Activated T-helper 17 cell treated with anti-CD3 and anti-CD28 coated beads, Interleukin-2, amount 50 U/mL, for 72 hours (primary cell): ENCODE data around the gene SYNGR3. TPM values are rescaled to one million over a fixed set of nuclear protein-coding genes. Genes with fewer than 3 reads are reported as not detected.

Experiments
- ATAC-seq: fragments of 150-1000 bp; cut with Tn5 transposase; replicated peaks from 2 replicates; pipeline ENCODE4 v1.10.0; 2021; ENCODE audit warnings: mild to moderate bottlenecking, moderate library complexity
- H3K27ac Mint-ChIP-seq: one replicate; pipeline ENCODE4 v1.8.0; 2022; ENCODE audit warnings: mixed read lengths
- H3K27me3 Mint-ChIP-seq: one replicate; pipeline ENCODE4 v1.8.0; 2022; ENCODE audit warnings: mixed read lengths
- H3K36me3 Mint-ChIP-seq: one replicate; pipeline ENCODE4 v1.8.0; 2022; ENCODE audit warnings: low read depth, mild to moderate bottlenecking, mixed read lengths
- H3K4me1 Mint-ChIP-seq: one replicate; pipeline ENCODE4 v1.8.0; 2022; ENCODE audit warnings: mixed read lengths
- H3K4me3 Mint-ChIP-seq: one replicate; pipeline ENCODE4 v1.8.0; 2022; ENCODE audit warnings: mild to moderate bottlenecking, mixed read lengths
- H3K9me3 Mint-ChIP-seq: one replicate; pipeline ENCODE4 v1.8.0; 2022; ENCODE audit warnings: mixed read lengths
- total RNA-seq, 2 donors: library from RNA; stranded (reverse); gene quantifications; one replicate each; pipeline ENCODE4 v1.2.3, GENCODE V29; 2022

SYNGR3 gene
- total RNA-seq = 1 to 10 TPM; 5.9 to 7.9 TPM

DNA sequence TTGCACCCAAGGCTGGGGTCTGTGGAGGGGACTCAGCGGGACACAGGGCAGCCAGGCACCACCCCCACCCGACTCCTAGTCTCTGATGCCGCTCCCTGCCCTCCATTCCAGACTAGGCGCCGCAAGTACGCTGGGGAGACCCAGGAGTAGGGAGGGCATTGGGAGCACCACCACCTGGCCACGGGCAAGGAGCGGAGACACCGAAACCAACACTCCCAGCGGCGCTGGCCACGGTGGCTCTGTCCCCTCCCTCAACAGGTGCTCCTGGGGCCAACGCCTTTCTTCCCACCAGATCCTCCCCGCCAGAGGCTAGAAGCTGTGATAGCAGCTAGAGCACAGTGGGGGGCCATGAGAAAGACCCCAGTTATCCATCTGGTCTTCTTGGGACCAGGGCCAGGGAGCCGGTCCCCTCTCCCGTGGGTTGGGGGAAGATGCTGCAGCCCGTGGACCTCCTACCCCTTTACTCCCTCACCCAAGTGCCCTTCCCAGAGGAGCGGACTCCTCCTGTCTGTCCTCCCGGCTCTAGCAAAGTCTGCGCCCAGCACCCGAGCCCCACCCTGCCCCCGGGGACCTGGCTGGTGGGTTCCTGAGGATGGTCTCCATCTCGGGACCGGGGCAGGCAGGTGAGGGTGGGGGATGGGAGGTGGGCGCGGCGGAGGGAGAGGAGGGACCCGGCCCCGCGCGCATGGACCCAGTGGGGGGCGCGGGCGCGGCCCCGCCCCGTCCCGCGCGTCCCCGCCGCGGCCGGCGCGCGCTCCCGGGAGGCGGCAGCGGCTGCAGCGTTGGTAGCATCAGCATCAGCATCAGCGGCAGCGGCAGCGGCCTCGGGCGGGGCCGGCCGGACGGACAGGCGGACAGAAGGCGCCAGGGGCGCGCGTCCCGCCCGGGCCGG is at the start of gene SYNGR3:
SYNGR3 (plus strand) TSS at position 762 of the 892 bp plus-strand sequence. CDS start 133 bp downstream, outside the sequence.
- H3K27me3 Mint-ChIP-seq = peaks cover 7% of the 10 kb centered on the region
- no peaks in the 10 kb centered on the region for H3K4me1 Mint-ChIP-seq
- H3K4me3 Mint-ChIP-seq = peak within 1 kb of the TSS; percentile 76
- no peak within 1 kb of the TSS for H3K27ac Mint-ChIP-seq
- H3K36me3 Mint-ChIP-seq = no peaks in the 10 kb centered on the region
- H3K9me3 Mint-ChIP-seq = no peaks in the 10 kb centered on the region
- no peak for ATAC-seq

- H3K4me3 Mint-ChIP-seq = no peak overlapping the region
- no peaks in the 10 kb centered on the region for H3K27me3 Mint-ChIP-seq
- H3K27ac Mint-ChIP-seq = no peak overlapping the region
These were observed 49.3 kb upstream of the SYNGR3 start for GRCh38 chr16:1940273-1941161.

DNA sequence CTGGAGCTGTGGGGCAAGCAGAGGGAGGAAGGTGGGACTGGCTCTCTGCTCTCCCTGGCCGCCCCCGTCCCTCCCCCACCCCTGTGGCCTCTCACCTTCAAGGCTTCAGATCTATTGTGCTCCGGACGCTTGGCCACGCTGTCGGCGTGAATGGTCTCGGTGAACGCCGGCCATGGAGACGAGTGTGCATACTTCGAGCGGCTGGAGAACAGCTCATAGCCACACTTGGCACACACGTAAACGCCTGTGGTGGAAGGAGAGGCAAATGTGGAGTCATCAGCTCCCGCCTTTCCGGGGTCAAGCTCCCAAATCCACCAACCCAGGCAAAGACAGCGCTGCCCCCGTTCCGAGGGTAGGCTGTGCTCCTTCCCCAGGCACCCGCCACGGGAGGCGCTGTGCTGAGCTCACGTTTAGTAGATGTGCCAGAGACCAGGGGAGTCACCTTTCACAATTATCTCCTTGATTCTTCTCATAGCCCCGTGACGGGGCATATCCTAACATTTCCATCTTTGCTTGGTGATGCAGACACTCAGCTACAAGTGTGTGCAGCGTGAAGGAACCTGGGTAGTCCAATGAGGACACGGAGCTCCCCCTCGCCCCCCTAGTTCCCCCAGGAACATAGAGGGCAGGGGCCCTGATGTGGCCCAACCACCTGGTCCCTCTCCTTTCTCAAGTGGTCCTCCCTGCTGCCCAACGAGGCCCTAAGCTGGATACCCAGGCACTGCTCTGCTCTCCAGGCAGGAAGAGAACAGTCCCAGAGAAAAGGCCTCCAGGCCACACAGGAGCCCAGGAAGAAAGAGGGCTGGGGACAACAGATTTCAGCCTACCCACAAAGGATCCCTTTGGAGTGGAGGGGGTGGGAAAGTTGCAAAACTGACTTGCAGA is 48.4 kb upstream of the SYNGR3 start:
- Mint-ChIP-seq H3K9me3 (no peaks in the 10 kb centered on the region), H3K27ac (peak overlapping the region; percentile 70)
- ATAC-seq = no peak

More at GRCh38 chr16:1940273-1941161, 49.3 kb upstream of the SYNGR3 start:
- H3K4me1 Mint-ChIP-seq = peaks cover 12% of the 10 kb centered on the region
- no peak for ATAC-seq
- H3K36me3 Mint-ChIP-seq = peaks cover 37% of the 10 kb centered on the region
- no peaks in the 10 kb centered on the region for H3K9me3 Mint-ChIP-seq

DNA sequence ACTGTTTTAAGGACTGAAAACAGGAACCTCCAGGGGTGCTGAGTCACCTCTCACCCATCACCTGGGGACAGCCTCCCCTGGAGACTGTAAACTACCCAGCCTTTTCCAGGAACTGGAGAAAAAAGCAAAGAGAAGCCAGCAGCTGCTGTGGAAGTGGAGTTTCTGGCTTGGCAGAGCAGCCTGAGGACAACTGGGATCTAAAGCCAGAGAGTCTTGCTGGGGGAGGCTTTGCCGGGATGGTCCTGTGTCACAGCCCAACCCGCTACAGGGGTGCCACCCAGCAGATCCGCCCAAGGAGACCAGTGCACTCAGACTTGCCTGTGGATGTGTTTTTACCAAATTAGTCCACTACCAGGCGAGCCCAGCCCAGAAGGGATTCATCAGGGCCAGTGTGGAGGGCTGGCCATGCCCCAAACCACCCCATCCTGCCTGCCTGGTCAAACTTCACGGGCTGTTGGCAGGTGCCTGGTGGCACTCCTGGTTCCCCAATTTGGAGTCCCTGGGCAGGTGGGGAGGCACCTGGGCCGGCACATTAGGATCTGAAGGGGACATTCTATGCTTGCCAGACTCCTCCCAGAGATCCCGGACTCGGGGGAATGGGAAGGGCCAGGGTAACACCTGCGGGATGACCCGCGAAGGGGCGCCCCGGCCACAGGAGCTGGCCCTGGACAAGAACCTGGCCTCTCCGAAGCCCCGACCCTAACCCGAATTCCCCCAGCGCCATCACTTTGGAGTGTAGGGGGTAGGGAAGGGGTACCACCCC is 47.5 kb upstream of the SYNGR3 start:
- H3K9me3 Mint-ChIP-seq = no peaks in the 10 kb centered on the region
- peak overlapping the region; percentile 86 for H3K4me3 Mint-ChIP-seq
- H3K4me1 Mint-ChIP-seq = peaks cover 12% of the 10 kb centered on the region
- no peaks in the 10 kb centered on the region for H3K27me3 Mint-ChIP-seq
- peaks cover 37% of the 10 kb centered on the region for H3K36me3 Mint-ChIP-seq
- H3K27ac Mint-ChIP-seq = peak overlapping the region; percentile 70
- ATAC-seq = no peak

More for the DNA sequence above, 48.4 kb upstream of the SYNGR3 start:
- peaks cover 37% of the 10 kb centered on the region for H3K36me3 Mint-ChIP-seq
- no peaks in the 10 kb centered on the region for H3K27me3 Mint-ChIP-seq
- peaks cover 12% of the 10 kb centered on the region for H3K4me1 Mint-ChIP-seq
- peak overlapping the region; percentile 86 for H3K4me3 Mint-ChIP-seq

DNA sequence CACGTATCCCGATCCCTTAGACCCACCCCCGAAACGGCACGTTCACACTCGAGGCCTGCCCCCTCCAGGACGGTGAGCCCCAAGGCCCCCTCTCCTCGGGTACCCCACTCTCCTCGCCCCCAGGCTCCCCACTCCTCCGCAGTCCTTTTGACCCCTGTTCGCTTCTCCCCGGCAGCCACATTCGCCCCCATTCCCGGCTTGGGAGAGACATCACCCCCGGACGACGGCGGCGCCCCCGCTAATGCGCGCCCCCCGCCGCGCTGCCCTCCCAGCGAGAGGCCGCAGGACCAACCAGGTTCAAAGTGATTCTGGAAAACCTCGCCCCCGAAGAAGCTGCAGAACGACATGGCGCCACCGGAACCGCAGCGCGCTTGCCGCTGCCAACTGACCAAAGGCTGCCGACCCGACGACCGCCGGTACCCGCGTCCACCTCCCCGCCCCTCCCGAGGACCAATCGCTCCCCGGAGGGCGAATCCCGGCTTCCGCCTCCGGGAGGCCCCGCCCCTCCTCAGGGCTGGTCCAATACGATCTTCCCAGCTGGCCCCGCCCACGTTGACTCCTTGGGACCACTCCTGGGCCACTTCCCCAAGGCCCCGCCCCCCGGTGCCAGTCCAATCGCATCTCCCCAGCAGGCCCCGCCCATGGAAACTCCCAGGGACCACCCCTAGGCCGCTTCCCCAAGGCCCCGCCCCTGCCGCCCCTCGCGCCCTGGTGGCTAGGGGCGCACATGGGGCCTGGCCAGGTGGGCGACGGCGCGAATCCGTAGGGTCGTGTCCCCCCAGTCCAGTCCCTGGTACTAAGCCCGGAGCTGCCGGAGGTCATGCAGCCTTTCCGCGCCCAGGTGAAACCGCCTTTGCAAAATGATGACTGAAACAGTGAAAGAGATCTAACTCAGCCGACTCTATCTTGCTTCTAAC is 46.7 kb upstream of the SYNGR3 start, which contains the start of gene MSRB1:
MSRB1 (minus strand) TSS at position 390 of the 917 bp plus-strand sequence; CDS start at position 347, 43 bp downstream.
- Mint-ChIP-seq H3K27me3 (no peaks in the 10 kb centered on the region), H3K9me3 (no peaks in the 10 kb centered on the region), H3K27ac (peak within 1 kb of the TSS; percentile 85), H3K4me3 (peak within 1 kb of the TSS; percentile 86), H3K4me1 (peaks cover 12% of the 10 kb centered on the region), H3K36me3 (peaks cover 33% of the 10 kb centered on the region)
- ATAC-seq = peak; percentile 97

GRCh38 chr16:1944612-1945199 is 45.1 kb upstream of the SYNGR3 start:
- Mint-ChIP-seq H3K4me1 (peaks cover 12% of the 10 kb centered on the region), H3K4me3 (peak overlapping the region; percentile 86), H3K9me3 (no peaks in the 10 kb centered on the region), H3K36me3 (peaks cover 17% of the 10 kb centered on the region), H3K27me3 (no peaks in the 10 kb centered on the region), H3K27ac (no peak overlapping the region)
- ATAC-seq = no peak

DNA sequence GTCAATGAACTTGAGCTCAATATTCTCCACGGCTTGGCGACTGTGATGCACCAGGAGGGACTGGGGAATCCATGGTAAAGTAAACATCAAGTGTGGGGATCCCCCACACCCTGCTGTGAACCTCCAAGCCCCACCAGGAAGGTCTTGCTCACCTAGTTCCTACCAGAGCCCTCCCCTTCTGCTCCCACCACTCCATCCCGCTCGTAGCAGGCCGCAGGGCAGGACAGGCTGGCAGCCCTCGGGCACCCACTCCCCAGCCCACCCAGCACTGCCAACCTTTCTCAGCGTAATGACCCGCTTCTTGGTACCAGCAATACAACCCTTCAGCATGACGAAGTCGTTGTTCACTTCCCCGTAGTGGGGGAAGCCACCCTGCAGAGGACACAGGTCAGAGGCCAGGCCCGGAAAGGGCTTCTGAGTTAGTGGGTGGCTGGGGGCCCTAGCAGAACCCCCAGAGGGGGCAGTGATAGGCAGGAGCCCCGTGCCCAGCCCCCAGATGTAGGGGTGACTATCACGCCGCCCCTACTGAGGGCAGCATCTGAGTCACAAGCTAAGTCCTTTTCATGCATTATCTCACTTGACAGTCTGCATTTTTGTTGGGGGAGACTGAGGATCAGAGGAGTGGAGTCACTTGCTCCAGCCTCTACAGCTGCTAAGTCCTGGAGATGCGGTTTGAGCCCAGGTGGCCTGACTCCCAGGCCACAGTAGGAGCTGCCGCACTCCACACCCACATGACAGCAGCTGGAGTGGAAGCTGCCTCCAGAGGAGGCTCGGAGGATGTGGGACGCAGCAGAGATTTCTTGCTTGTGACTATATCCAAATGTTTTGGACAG is 44.0 kb upstream of the SYNGR3 start:
- peaks cover 12% of the 10 kb centered on the region for H3K4me1 Mint-ChIP-seq
- no peak overlapping the region for H3K27ac Mint-ChIP-seq
- H3K36me3 Mint-ChIP-seq = peaks cover 8% of the 10 kb centered on the region
- no peak for ATAC-seq
- H3K9me3 Mint-ChIP-seq = no peaks in the 10 kb centered on the region
- no peaks in the 10 kb centered on the region for H3K27me3 Mint-ChIP-seq
- H3K4me3 Mint-ChIP-seq = no peak overlapping the region

DNA sequence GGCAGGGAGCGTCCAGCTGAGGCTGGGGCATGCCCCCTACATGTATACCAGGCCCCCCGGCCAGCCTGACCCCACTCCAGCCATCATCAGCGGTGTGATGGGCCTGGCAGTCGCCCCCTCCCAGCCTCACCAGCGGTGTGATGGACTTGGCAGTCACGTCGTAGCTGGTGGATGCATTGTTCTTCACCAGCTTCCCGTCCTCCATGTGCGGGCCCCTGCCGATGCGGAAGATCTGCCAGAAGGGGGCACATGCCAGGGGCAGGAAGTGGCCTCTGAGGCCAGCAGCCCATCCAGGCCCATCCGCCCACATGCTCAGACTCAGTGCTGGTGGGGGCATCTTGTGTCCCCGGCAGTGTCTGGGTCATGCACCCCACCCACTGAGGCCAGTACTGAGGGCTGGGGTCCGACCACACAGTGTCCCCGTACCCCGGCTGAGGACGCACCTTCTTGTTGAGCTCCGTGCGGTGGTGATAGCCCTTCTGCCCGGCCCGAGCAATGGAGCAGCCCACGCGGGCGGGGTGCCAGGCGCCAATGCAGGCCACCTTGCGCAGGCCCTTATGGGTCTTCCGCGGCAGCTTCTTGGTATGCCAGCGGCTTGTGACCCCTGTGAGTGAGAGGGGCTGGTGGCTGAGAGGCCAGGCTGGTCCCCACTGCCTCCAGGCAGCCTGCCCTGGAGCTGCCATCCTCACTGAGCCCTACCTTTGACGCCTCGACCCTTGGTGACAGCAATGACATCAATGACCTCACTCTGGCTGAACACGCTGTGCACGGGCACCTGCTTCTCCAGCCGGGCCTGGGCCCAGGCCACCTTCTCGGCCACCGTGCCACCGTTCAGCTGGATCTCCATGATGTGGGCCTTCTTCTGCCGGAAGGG is 43.0 kb upstream of the SYNGR3 start:
- H3K27me3 Mint-ChIP-seq = no peaks in the 10 kb centered on the region
- no peak overlapping the region for H3K4me3 Mint-ChIP-seq
- H3K9me3 Mint-ChIP-seq = no peaks in the 10 kb centered on the region
- H3K4me1 Mint-ChIP-seq = peaks cover 7% of the 10 kb centered on the region
- peaks cover under 1% of the 10 kb centered on the region for H3K36me3 Mint-ChIP-seq
- no peak for ATAC-seq
- H3K27ac Mint-ChIP-seq = no peak overlapping the region

GRCh38 chr16:1947369-1947670 is 42.5 kb upstream of the SYNGR3 start:
- no peaks in the 10 kb centered on the region for H3K36me3 Mint-ChIP-seq
- no peak for ATAC-seq
- no peaks in the 10 kb centered on the region for H3K9me3 Mint-ChIP-seq
- H3K4me3 Mint-ChIP-seq = no peak overlapping the region
- H3K27me3 Mint-ChIP-seq = no peaks in the 10 kb centered on the region
- H3K4me1 Mint-ChIP-seq = peaks cover 7% of the 10 kb centered on the region
- no peak overlapping the region for H3K27ac Mint-ChIP-seq

- no peaks in the 10 kb centered on the region for H3K36me3 Mint-ChIP-seq
- H3K4me1 Mint-ChIP-seq = peaks cover 8% of the 10 kb centered on the region
- H3K9me3 Mint-ChIP-seq = no peaks in the 10 kb centered on the region
- H3K27ac Mint-ChIP-seq = no peak overlapping the region
- no peak overlapping the region for H3K4me3 Mint-ChIP-seq
- no peaks in the 10 kb centered on the region for H3K27me3 Mint-ChIP-seq
- ATAC-seq = no peak
These were observed 40.3 kb upstream of the SYNGR3 start for GRCh38 chr16:1949507-1949906.

DNA sequence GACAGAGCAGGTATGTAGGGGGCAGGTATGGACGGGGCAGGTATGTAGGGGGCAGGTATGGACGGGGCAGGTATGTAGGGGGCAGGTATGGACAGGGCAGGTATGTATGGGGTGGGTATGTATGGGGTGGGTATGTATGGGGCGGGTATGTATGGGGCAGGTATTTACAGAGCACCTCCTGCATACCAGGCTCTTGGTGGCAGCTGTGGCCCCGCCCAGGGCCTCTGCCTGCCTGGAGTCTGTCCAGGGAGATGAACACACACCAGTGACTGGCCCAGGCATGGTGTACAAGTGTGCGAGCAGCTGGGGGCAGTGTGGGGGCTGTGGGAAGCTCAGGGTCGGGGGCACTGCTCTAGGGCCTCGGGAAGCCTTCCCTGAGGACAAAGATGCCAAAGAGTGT is 39.7 kb upstream of the SYNGR3 start:
- H3K4me3 Mint-ChIP-seq = no peak overlapping the region
- H3K27ac Mint-ChIP-seq = no peak overlapping the region
- no peaks in the 10 kb centered on the region for H3K36me3 Mint-ChIP-seq
- no peaks in the 10 kb centered on the region for H3K27me3 Mint-ChIP-seq
- ATAC-seq = no peak
- H3K9me3 Mint-ChIP-seq = no peaks in the 10 kb centered on the region
- peaks cover 6% of the 10 kb centered on the region for H3K4me1 Mint-ChIP-seq
